GM10248 (cell line): Measurements from ENCODE around the gene RREB1.

Experiments used
- CTCF ChIA-PET: fragments of 300-600 bp; sonication (Branson Sonifier 250); formaldehyde crosslinking; extraction: SDS; loops from one replicate; lab custom pipeline; 2021; ENCODE audit warnings: antibody characterized with exemption; lab: Yijun Ruan, JAX
- POLR2A ChIA-PET: fragments of 350-650 bp; sonication (Branson Sonifier 250); formaldehyde crosslinking; extraction: SDS; loops from one replicate; lab custom pipeline; 2020; ENCODE audit warnings: antibody characterized with exemption; lab: Yijun Ruan, JAX
- DNase-seq: peaks from one replicate; pipeline ENCODE4 v3.0.0; 2012; ENCODE audit errors: extremely low spot score
- TF ChIP-seq, protein P1 (sequence below): IDR thresholded peaks from 2 replicates; pipeline ENCODE4 v1.5.1; 2012; ENCODE audit warnings: mild to moderate bottlenecking, low read depth; ENCODE audit errors: extremely low read depth, missing control alignments, control extremely low read depth

Gene RREB1

DNA sequence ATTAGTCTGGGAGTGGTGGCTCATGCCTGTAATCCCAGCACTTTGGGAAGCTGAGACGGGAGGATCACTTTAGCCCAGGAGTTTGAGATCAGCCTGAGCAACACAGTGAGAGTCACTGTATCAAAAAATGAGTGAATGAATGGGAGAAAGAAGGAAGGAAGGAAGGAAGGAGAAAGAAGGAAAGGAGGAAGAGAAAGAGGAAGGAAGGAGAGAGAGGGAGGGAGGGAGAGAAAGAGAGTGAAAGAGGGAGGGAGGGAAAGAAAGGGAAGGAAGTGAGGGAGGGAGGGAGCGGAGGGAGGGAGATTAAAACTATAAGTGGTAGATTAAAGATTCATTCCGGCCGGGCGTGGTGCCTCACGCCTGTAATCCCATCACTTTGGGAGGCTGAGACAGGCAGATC lies 28.9 kb upstream of the RREB1 start:
- DNase-seq = no peak
- ChIA-PET CTCF (interaction anchor here (1.4 kb wide), 1 partner anchor 8 kb away, joined by 4 read pairs; no protein-coding TSS in a partner anchor), POLR2A (no interaction called here)
- TF ChIP-seq, protein P1, sequence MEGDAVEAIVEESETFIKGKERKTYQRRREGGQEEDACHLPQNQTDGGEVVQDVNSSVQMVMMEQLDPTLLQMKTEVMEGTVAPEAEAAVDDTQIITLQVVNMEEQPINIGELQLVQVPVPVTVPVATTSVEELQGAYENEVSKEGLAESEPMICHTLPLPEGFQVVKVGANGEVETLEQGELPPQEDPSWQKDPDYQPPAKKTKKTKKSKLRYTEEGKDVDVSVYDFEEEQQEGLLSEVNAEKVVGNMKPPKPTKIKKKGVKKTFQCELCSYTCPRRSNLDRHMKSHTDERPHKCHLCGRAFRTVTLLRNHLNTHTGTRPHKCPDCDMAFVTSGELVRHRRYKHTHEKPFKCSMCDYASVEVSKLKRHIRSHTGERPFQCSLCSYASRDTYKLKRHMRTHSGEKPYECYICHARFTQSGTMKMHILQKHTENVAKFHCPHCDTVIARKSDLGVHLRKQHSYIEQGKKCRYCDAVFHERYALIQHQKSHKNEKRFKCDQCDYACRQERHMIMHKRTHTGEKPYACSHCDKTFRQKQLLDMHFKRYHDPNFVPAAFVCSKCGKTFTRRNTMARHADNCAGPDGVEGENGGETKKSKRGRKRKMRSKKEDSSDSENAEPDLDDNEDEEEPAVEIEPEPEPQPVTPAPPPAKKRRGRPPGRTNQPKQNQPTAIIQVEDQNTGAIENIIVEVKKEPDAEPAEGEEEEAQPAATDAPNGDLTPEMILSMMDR = no peak

DNA sequence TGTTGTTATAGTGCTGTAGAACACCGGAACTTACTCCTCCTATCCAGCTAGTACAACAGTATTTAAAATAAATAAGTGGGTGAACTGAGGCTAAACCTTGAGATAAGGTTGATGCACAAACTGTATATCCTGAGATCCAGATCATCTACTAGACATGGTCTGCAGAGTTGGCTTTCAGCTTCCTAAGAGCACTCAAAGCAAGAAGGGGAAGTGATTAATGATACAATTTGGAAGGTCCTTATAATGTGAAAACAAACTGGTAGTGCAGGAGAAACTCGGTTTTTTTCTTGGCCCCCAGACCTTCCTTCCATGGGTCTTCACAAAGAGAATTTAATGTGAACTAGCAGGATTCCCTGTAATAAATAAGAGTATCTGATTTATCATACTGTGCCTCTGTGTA lies 27.4 kb upstream of the RREB1 start:
- CTCF ChIA-PET = interaction anchor here (0.8 to 0.9 kb wide), 2 partner anchors 14 to 403 kb away, joined by 3 read pairs; no protein-coding TSS in a partner anchor
- TF ChIP-seq, protein P1 = no peak
- POLR2A ChIA-PET = no interaction called here
- DNase-seq = no peak

DNA sequence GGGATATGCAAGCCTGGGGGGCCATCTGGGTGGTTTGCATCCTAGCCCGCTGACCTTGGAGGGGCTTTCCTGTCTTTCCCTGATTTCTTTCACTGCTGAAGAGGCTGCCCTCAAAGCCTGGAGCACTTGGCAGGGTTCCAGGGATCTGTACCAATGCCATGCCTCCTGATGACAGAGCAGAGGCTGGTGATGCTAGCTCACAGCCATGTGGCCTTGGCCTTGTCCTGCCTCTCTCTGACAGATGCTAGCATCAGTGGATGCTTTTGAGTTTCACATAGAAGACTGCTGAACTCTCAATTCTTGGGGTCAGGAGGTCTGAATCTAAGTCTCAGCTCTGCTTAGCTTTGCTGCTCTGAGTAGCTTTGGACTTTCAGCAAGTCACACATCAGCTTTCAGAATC lies 21.9 kb upstream of the RREB1 start:
- peak; percentile 37 for DNase-seq
- TF ChIP-seq, protein P1 = no peak
- CTCF ChIA-PET = interaction anchor here (0.5 to 3.2 kb wide), 9 partner anchors 8 to 409 kb away, joined by 3 to 28 read pairs (median 3); no protein-coding TSS in a partner anchor
- POLR2A ChIA-PET = interaction anchor here (0.7 to 1.0 kb wide), 3 partner anchors 8 to 278 kb away, joined by 3 to 10 read pairs (median 4); no protein-coding TSS in a partner anchor

DNA sequence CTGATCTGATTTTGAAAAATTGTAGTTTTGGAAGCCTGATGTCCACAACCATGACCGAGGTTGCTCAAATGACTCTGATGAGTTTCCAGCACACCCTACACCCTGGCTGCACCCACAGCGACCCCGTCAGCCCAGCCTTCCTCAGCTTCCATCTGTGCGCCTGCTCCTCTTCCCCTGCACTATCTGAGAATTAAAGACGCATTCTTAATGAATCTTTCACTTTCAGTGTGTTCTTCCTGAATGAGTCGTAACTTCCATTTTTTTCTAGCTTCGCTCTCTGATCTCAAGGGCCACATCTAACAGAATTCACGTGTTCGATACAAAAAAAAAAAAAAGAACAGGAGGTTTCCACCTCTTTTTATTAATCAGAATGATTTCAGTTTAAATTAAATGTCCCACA lies 21.3 kb upstream of the RREB1 start:
- TF ChIP-seq, protein P1 = peak; percentile 49
- peak; percentile 58 for DNase-seq
- ChIA-PET POLR2A (interaction anchor here (0.7 to 1.0 kb wide), 5 partner anchors 8 to 278 kb away, joined by 3 to 10 read pairs (median 4); no protein-coding TSS in a partner anchor), CTCF (interaction anchor here (0.7 to 3.2 kb wide), 17 partner anchors 8 to 409 kb away, joined by 3 to 28 read pairs (median 3); no protein-coding TSS in a partner anchor)

DNA sequence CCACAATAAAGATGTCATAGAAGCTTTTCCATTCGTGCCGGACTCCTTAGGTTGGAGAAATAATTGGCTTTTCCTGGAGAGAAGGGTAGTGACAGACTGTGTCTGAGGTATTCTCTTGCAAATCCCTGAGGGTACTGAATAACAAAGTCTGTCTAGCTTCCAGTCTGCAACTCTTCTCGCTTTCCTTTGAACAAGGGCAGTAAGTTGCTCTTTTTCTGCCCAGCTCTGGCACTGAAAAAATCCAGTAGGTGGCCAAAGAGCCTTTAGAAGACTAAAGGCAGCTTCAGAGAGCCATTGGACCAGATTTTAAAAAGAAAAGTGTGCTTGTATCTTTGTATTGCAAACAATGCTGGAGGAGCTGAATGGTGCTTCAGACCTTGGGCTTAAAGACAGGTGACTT lies 20.7 kb upstream of the RREB1 start:
- POLR2A ChIA-PET = interaction anchor here (0.7 to 1.0 kb wide), 3 partner anchors 13 to 55 kb away, joined by 3 to 10 read pairs (median 4); no protein-coding TSS in a partner anchor
- TF ChIP-seq, protein P1 = no peak
- no peak for DNase-seq
- CTCF ChIA-PET = interaction anchor here (0.7 to 3.2 kb wide), 19 partner anchors 8 to 410 kb away, joined by 3 to 28 read pairs (median 4); no protein-coding TSS in a partner anchor

DNA sequence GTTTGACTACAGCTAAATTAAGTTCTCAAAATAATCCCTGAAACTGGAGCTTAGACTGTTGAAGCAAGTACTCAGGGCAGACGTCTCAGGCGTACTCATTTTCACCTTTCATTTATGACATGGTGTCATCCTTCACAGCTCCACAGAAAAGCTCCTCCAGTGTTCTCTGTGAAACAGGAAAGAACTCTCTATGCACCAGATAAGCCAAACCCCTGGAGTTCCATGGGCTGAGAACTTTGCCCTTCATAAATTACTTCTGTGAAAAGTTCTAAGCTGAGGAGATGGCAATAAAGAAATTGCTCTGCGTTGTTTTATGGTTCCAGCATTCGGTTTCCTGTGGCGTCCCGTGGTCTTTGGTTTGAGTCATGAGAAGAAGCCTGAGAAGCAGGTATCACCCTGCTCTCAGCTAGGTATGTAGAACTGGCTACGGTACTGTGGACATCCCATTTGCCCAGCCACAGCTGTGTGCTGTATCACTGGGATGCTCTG lies 20.2 kb upstream of the RREB1 start:
- CTCF ChIA-PET = interaction anchor here (1.0 to 3.2 kb wide), 14 partner anchors 8 to 391 kb away, joined by 3 to 28 read pairs (median 4); no protein-coding TSS in a partner anchor
- POLR2A ChIA-PET = no interaction called here
- TF ChIP-seq, protein P1 = no peak
- peak; percentile 35 for DNase-seq
